ENCODE data around the gene DMTF1. TPM values are rescaled to one million over a fixed set of nuclear protein-coding genes. Genes with fewer than 3 reads are reported as not detected.

Gene DMTF1
- polyA plus RNA-seq, 2 donors, result 18.9 to 37.6 TPM

- Histone ChIP-seq H3K36me3 (ENCODE audit: control insufficient read depth in 2 of 2, insufficient read depth in 2 of 2, low read length in 1 of 2) (no peaks in the 10 kb centered on the region), H3K27ac (ENCODE audit: low read depth in 2 of 2, low read length in 1 of 2) (no peak overlapping the region), H3K27me3 (ENCODE audit: control insufficient read depth in 1 of 2, insufficient read depth in 2 of 2, low read length in 2 of 2) (no peaks in the 10 kb centered on the region), H3K9me3 (ENCODE audit: control insufficient read depth in 2 of 2, insufficient read depth in 1 of 2, low read depth in 1 of 2, low read length in 1 of 2) (no peaks in the 10 kb centered on the region), H3K4me3 (ENCODE audit: low read depth in 1 of 2, low read length in 2 of 2) (no peak overlapping the region), H3K4me1 (ENCODE audit: control insufficient read depth in 2 of 2, insufficient read depth in 2 of 2, low read length in 1 of 2) (no peaks in the 10 kb centered on the region)
- 73 to 86% methylated on average over 1 of the region's 1 CpG for WGBS, 2 donors
These were observed 12.7 kb upstream of the DMTF1 start for GRCh38 chr7:87139514-87139913.

- whole genome bisulfite sequencing, 2 donors, result 46 to 54% methylated on average over 2 of the region's 2 CpGs
- Histone ChIP-seq H3K4me1 (ENCODE audit: control insufficient read depth in 2 of 2, insufficient read depth in 2 of 2, low read length in 1 of 2) (no peaks in the 10 kb centered on the region), H3K4me3 (ENCODE audit: low read depth in 1 of 2, low read length in 2 of 2) (no peak overlapping the region), H3K9me3 (ENCODE audit: control insufficient read depth in 2 of 2, insufficient read depth in 1 of 2, low read depth in 1 of 2, low read length in 1 of 2) (no peaks in the 10 kb centered on the region), H3K36me3 (ENCODE audit: control insufficient read depth in 2 of 2, insufficient read depth in 2 of 2, low read length in 1 of 2) (no peaks in the 10 kb centered on the region), H3K27me3 (ENCODE audit: control insufficient read depth in 1 of 2, insufficient read depth in 2 of 2, low read length in 2 of 2) (no peaks in the 10 kb centered on the region), H3K27ac (ENCODE audit: low read depth in 2 of 2, low read length in 1 of 2) (no peak overlapping the region)
These were observed 11.9 kb upstream of the DMTF1 start for GRCh38 chr7:87140271-87140748.

- Histone ChIP-seq H3K4me3 (ENCODE audit: low read depth in 1 of 2, low read length in 2 of 2) (no peak overlapping the region), H3K9me3 (ENCODE audit: control insufficient read depth in 2 of 2, insufficient read depth in 1 of 2, low read depth in 1 of 2, low read length in 1 of 2) (no peaks in the 10 kb centered on the region), H3K27me3 (ENCODE audit: control insufficient read depth in 1 of 2, insufficient read depth in 2 of 2, low read length in 2 of 2) (no peaks in the 10 kb centered on the region), H3K4me1 (ENCODE audit: control insufficient read depth in 2 of 2, insufficient read depth in 2 of 2, low read length in 1 of 2) (no peaks in the 10 kb centered on the region), H3K27ac (ENCODE audit: low read depth in 2 of 2, low read length in 1 of 2) (no peak overlapping the region), H3K36me3 (ENCODE audit: control insufficient read depth in 2 of 2, insufficient read depth in 2 of 2, low read length in 1 of 2) (no peaks in the 10 kb centered on the region)
- WGBS, 2 donors, result 63 to 67% methylated on average over 2 of the region's 2 CpGs
These were observed 8.0 kb upstream of the DMTF1 start for GRCh38 chr7:87144173-87144657.

GRCh38 chr7:87146740-87147386 lies 5.4 kb upstream of the DMTF1 start:
- no peak overlapping the region for H3K4me3 ChIP-seq (ENCODE audit: low read depth in 1 of 2, low read length in 2 of 2)
- no peaks in the 10 kb centered on the region for H3K4me1 ChIP-seq (ENCODE audit: control insufficient read depth in 2 of 2, insufficient read depth in 2 of 2, low read length in 1 of 2)
- 84 to 87% methylated on average over 21 to 25 of the region's 25 CpGs for WGBS, 2 donors
- no peaks in the 10 kb centered on the region for H3K9me3 ChIP-seq (ENCODE audit: control insufficient read depth in 2 of 2, insufficient read depth in 1 of 2, low read depth in 1 of 2, low read length in 1 of 2)
- H3K27me3 ChIP-seq (ENCODE audit: control insufficient read depth in 1 of 2, insufficient read depth in 2 of 2, low read length in 2 of 2), result no peaks in the 10 kb centered on the region
- H3K27ac ChIP-seq (ENCODE audit: low read depth in 2 of 2, low read length in 1 of 2), result no peak overlapping the region
- H3K36me3 ChIP-seq (ENCODE audit: control insufficient read depth in 2 of 2, insufficient read depth in 2 of 2, low read length in 1 of 2), result no peaks in the 10 kb centered on the region

- no peaks in the 10 kb centered on the region for H3K27me3 ChIP-seq (ENCODE audit: control insufficient read depth in 1 of 2, insufficient read depth in 2 of 2, low read length in 2 of 2)
- no peak overlapping the region for H3K27ac ChIP-seq (ENCODE audit: low read depth in 2 of 2, low read length in 1 of 2)
- WGBS, 2 donors, result 88 to 90% methylated on average over 7 of the region's 7 CpGs
- H3K4me1 ChIP-seq (ENCODE audit: control insufficient read depth in 2 of 2, insufficient read depth in 2 of 2, low read length in 1 of 2), result no peaks in the 10 kb centered on the region
- H3K36me3 ChIP-seq (ENCODE audit: control insufficient read depth in 2 of 2, insufficient read depth in 2 of 2, low read length in 1 of 2), result no peaks in the 10 kb centered on the region
- H3K4me3 ChIP-seq (ENCODE audit: low read depth in 1 of 2, low read length in 2 of 2), result no peak overlapping the region
- H3K9me3 ChIP-seq (ENCODE audit: control insufficient read depth in 2 of 2, insufficient read depth in 1 of 2, low read depth in 1 of 2, low read length in 1 of 2), result no peaks in the 10 kb centered on the region
These were observed 4.8 kb upstream of the DMTF1 start for GRCh38 chr7:87147500-87147899.

GRCh38 chr7:87148332-87148955 lies 3.8 kb upstream of the DMTF1 start:
- no peaks in the 10 kb centered on the region for H3K27me3 ChIP-seq (ENCODE audit: control insufficient read depth in 1 of 2, insufficient read depth in 2 of 2, low read length in 2 of 2)
- 26 to 31% methylated on average over 1 of the region's 1 CpG for WGBS, 2 donors
- H3K9me3 ChIP-seq (ENCODE audit: control insufficient read depth in 2 of 2, insufficient read depth in 1 of 2, low read depth in 1 of 2, low read length in 1 of 2), result no peaks in the 10 kb centered on the region
- H3K4me3 ChIP-seq (ENCODE audit: low read depth in 1 of 2, low read length in 2 of 2), result no peak overlapping the region
- no peaks in the 10 kb centered on the region for H3K36me3 ChIP-seq (ENCODE audit: control insufficient read depth in 2 of 2, insufficient read depth in 2 of 2, low read length in 1 of 2)
- H3K4me1 ChIP-seq (ENCODE audit: control insufficient read depth in 2 of 2, insufficient read depth in 2 of 2, low read length in 1 of 2), result no peaks in the 10 kb centered on the region
- H3K27ac ChIP-seq (ENCODE audit: low read depth in 2 of 2, low read length in 1 of 2), result no peak overlapping the region

- Histone ChIP-seq H3K4me1 (ENCODE audit: control insufficient read depth in 2 of 2, insufficient read depth in 2 of 2, low read length in 1 of 2) (no peaks in the 10 kb centered on the region), H3K4me3 (ENCODE audit: low read depth in 1 of 2, low read length in 2 of 2) (peak overlapping the region; percentile 75 to 90), H3K27ac (ENCODE audit: low read depth in 2 of 2, low read length in 1 of 2) (peak overlapping the region; percentile 60 to 94), H3K36me3 (ENCODE audit: control insufficient read depth in 2 of 2, insufficient read depth in 2 of 2, low read length in 1 of 2) (no peaks in the 10 kb centered on the region), H3K27me3 (ENCODE audit: control insufficient read depth in 1 of 2, insufficient read depth in 2 of 2, low read length in 2 of 2) (no peaks in the 10 kb centered on the region), H3K9me3 (ENCODE audit: control insufficient read depth in 2 of 2, insufficient read depth in 1 of 2, low read depth in 1 of 2, low read length in 1 of 2) (no peaks in the 10 kb centered on the region)
- WGBS, 2 donors, result 39 to 40% methylated on average over 9 of the region's 9 CpGs
These were observed 1.1 kb upstream of the DMTF1 start for GRCh38 chr7:87151002-87151728.

- Histone ChIP-seq H3K4me1 (ENCODE audit: control insufficient read depth in 2 of 2, insufficient read depth in 2 of 2, low read length in 1 of 2) (no peaks in the 10 kb centered on the region), H3K4me3 (ENCODE audit: low read depth in 1 of 2, low read length in 2 of 2) (peak overlapping the region; percentile 75 to 90), H3K36me3 (ENCODE audit: control insufficient read depth in 2 of 2, insufficient read depth in 2 of 2, low read length in 1 of 2) (no peaks in the 10 kb centered on the region), H3K27ac (ENCODE audit: low read depth in 2 of 2, low read length in 1 of 2) (peak overlapping the region; percentile 94 to 96), H3K27me3 (ENCODE audit: control insufficient read depth in 1 of 2, insufficient read depth in 2 of 2, low read length in 2 of 2) (no peaks in the 10 kb centered on the region), H3K9me3 (ENCODE audit: control insufficient read depth in 2 of 2, insufficient read depth in 1 of 2, low read depth in 1 of 2, low read length in 1 of 2) (no peaks in the 10 kb centered on the region)
- whole genome bisulfite sequencing, 2 donors, result 6% methylated on average over 13 of the region's 13 CpGs
These were observed 533 bp upstream of the DMTF1 start for GRCh38 chr7:87151729-87152111.

GRCh38 chr7:87152897-87153641 lies 816 bp downstream of the DMTF1 start:
- H3K36me3 ChIP-seq (ENCODE audit: control insufficient read depth in 2 of 2, insufficient read depth in 2 of 2, low read length in 1 of 2), result no peaks in the 10 kb centered on the region
- peak overlapping the region; percentile 94 to 96 for H3K27ac ChIP-seq (ENCODE audit: low read depth in 2 of 2, low read length in 1 of 2)
- peak overlapping the region; percentile 75 to 90 for H3K4me3 ChIP-seq (ENCODE audit: low read depth in 1 of 2, low read length in 2 of 2)
- 0% methylated on average over 25 of the region's 25 CpGs for WGBS, 2 donors
- no peaks in the 10 kb centered on the region for H3K27me3 ChIP-seq (ENCODE audit: control insufficient read depth in 1 of 2, insufficient read depth in 2 of 2, low read length in 2 of 2)
- H3K9me3 ChIP-seq (ENCODE audit: control insufficient read depth in 2 of 2, insufficient read depth in 1 of 2, low read depth in 1 of 2, low read length in 1 of 2), result no peaks in the 10 kb centered on the region
- H3K4me1 ChIP-seq (ENCODE audit: control insufficient read depth in 2 of 2, insufficient read depth in 2 of 2, low read length in 1 of 2), result no peaks in the 10 kb centered on the region
